Gastroesophageal sphincter (tissue), 4 donors: Measurements from ENCODE around the gene ADAM12. TPM values are rescaled to one million over a fixed set of nuclear protein-coding genes. Genes with fewer than 3 reads are reported as not detected.

Experiments used
- ATAC-seq: fragments of 150-250 bp; one replicate; pipeline ENCODE4 v1.9.1; 2016; ENCODE audit warnings: mild to moderate bottlenecking, moderate library complexity
- H3K27ac ChIP-seq, 4 donors: fragments of 200-600 bp; sonication (generic) in 3 of 4; 1 replicate in 3 of 4; 2 replicates in 1 of 4; pipeline ENCODE4 v1.5.1; 2016 to 2019
- H3K27me3 ChIP-seq: fragments of 200-600 bp; sonication (generic); one replicate; pipeline ENCODE4 v1.5.1; 2019
- H3K36me3 ChIP-seq, 2 donors: fragments of 200-600 bp; sonication (generic); one replicate each; pipeline ENCODE4 v1.5.1; 2019; ENCODE audit warnings: control low read depth in 1 of 2
- H3K4me1 ChIP-seq, 3 donors: fragments of 200-600 bp; sonication (generic); 1 replicate in 2 of 3; 2 replicates in 1 of 3; pipeline ENCODE4 v1.5.1; 2016 to 2019; ENCODE audit warnings: control low read depth in 2 of 3
- H3K4me3 ChIP-seq, 2 donors: fragments of 200-600 bp; sonication (generic); one replicate each; pipeline ENCODE4 v1.5.1; 2019; ENCODE audit warnings: mild to moderate bottlenecking in 1 of 2, moderate library complexity in 1 of 2
- H3K9me3 ChIP-seq, 3 donors: fragments of 200-600 bp; sonication (generic); one replicate each; pipeline ENCODE4 v1.5.1; 2017 to 2019; ENCODE audit warnings: control low read depth in 2 of 3
- EP300 ChIP-seq: sonication (generic); formaldehyde crosslinking; IDR thresholded peaks from one replicate; pipeline ENCODE4 v1.6.1; 2017; ENCODE audit warnings: antibody characterized with exemption, mild to moderate bottlenecking
- POLR2A ChIP-seq, 2 donors: fragments of 450-650 bp; IDR thresholded peaks; one replicate each; pipeline ENCODE4 v1.6.1; 2017; ENCODE audit warnings: antibody characterized with exemption in 2 of 2, mild to moderate bottlenecking in 2 of 2, moderate library complexity in 1 of 2
- POLR2AphosphoS5 ChIP-seq: sonication (generic); formaldehyde crosslinking; IDR thresholded peaks from one replicate; pipeline ENCODE4 v1.6.1; 2017; ENCODE audit warnings: antibody characterized with exemption
- WGBS, 2 donors: methylation state at CpG; one replicate each; pipeline ENCODE4 v1.1.5; 2018; ENCODE audit warnings: low coverage in 1 of 2; 5-methylcytosine and 5-hydroxymethylcytosine counted together
- total RNA-seq, 4 donors: library from RNA; depleted of rRNA; stranded (reverse); fragments of >200 nt; gene quantifications; one replicate each; pipeline ENCODE4 v1.1.0, GENCODE V29; 2016
- TF ChIP-seq, protein P1 (sequence below), 4 experiments: fragments of 200-600 bp in 2 of 4; fragments of 450-650 bp in 2 of 4; sonication (generic) in 1 of 4; IDR thresholded peaks; one replicate each; pipeline ENCODE4 v1.5.1; 2017 to 2019; ENCODE audit warnings: antibody characterized with exemption in 4 of 4, mild to moderate bottlenecking in 2 of 4, moderate library complexity in 2 of 4

ADAM12 gene
- total RNA-seq, 4 donors from 2014 or later, result 0.27 to 1.2 (median 0.89) TPM

DNA sequence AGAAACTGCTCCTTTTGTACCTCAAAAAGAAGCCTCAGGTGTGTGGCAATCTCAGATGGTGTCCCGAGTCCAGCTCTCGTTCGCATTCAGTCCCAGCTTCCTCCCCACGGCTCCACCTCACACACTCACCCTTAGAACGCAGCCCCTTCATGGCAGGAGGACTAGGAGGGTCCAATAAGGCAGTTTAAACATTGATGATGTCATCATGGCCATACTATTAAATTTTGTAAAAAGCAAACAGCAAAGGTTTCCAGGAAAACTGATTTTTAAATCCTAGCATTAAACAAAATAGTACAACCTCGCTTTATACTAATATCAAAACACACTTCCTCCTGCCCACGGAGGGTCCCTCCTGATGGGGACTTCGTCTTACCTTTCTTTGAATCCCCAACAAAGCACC, 133.0 kb downstream of the ADAM12 start:
- Histone ChIP-seq H3K4me1 (no peaks in the 10 kb centered on the region), H3K4me3 (no peak overlapping the region), H3K9me3 (no peaks in the 10 kb centered on the region), H3K36me3 (no peaks in the 10 kb centered on the region), H3K27me3 (no peaks in the 10 kb centered on the region), H3K27ac (no peak overlapping the region)
- no peak for ATAC-seq
- TF ChIP-seq, protein P1, sequence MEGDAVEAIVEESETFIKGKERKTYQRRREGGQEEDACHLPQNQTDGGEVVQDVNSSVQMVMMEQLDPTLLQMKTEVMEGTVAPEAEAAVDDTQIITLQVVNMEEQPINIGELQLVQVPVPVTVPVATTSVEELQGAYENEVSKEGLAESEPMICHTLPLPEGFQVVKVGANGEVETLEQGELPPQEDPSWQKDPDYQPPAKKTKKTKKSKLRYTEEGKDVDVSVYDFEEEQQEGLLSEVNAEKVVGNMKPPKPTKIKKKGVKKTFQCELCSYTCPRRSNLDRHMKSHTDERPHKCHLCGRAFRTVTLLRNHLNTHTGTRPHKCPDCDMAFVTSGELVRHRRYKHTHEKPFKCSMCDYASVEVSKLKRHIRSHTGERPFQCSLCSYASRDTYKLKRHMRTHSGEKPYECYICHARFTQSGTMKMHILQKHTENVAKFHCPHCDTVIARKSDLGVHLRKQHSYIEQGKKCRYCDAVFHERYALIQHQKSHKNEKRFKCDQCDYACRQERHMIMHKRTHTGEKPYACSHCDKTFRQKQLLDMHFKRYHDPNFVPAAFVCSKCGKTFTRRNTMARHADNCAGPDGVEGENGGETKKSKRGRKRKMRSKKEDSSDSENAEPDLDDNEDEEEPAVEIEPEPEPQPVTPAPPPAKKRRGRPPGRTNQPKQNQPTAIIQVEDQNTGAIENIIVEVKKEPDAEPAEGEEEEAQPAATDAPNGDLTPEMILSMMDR (IDR thresholded peaks at IDR 0.05), result no peak
- TF ChIP-seq POLR2A (IDR thresholded peaks at IDR 0.05) (no peak), EP300 (no peak), POLR2AphosphoS5 (no peak)
- 91 to 96% methylated on average over 6 to 8 of the region's 8 CpGs for WGBS, 2 donors

DNA sequence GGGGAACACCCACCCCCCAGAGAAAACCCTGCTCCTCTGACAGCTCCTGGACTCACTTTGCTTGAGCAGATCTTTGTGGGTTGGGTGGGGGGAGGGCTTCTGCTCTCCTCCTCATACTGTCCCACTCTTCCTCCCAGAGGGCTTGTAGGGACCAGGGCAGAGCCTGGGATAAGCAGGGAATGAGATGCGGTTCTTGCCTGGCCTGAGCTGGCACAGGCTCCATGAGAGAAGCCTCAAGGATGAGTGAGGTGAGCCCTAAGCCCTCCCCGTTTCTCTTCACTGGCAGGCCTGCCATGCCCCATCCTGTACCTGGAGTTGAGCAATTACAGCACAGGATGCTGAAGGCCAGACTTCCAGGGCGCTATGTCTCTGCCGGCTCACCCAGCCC, 134.7 kb downstream of the ADAM12 start:
- H3K4me1 ChIP-seq, result no peaks in the 10 kb centered on the region
- TF ChIP-seq EP300 (no peak), POLR2AphosphoS5 (no peak), POLR2A (IDR thresholded peaks at IDR 0.05) (no peak)
- TF ChIP-seq, protein P1 (IDR thresholded peaks at IDR 0.05), result no peak
- no peak for ATAC-seq
- no peak overlapping the region for H3K27ac ChIP-seq
- no peak overlapping the region for H3K4me3 ChIP-seq
- H3K9me3 ChIP-seq, result no peaks in the 10 kb centered on the region
- no peaks in the 10 kb centered on the region for H3K27me3 ChIP-seq
- WGBS, 2 donors, result 49 to 80% methylated on average over 1 to 3 of the region's 4 CpGs
- no peaks in the 10 kb centered on the region for H3K36me3 ChIP-seq

GRCh38 chr10:126252884-126253610, 135.2 kb downstream of the ADAM12 start:
- Histone ChIP-seq H3K9me3 (no peaks in the 10 kb centered on the region), H3K4me3 (no peak overlapping the region), H3K27me3 (no peaks in the 10 kb centered on the region), H3K27ac (no peak overlapping the region), H3K36me3 (no peaks in the 10 kb centered on the region), H3K4me1 (no peaks in the 10 kb centered on the region)
- 26 to 42% methylated on average over 9 of the region's 9 CpGs for WGBS, 2 donors
- no peak for ATAC-seq
- TF ChIP-seq POLR2AphosphoS5, result peak; percentile 29
- TF ChIP-seq, protein P1 (IDR thresholded peaks at IDR 0.05), result no peak
- no peak for TF ChIP-seq EP300

GRCh38 chr10:126251778-126252407, 136.4 kb downstream of the ADAM12 start:
- Histone ChIP-seq H3K27ac (no peak overlapping the region), H3K36me3 (no peaks in the 10 kb centered on the region), H3K4me3 (no peak overlapping the region), H3K9me3 (no peaks in the 10 kb centered on the region), H3K27me3 (no peaks in the 10 kb centered on the region), H3K4me1 (no peaks in the 10 kb centered on the region)
- 86 to 100% methylated on average over 1 of the region's 1 CpG for WGBS, 2 donors
- TF ChIP-seq POLR2AphosphoS5 (no peak), EP300 (no peak), POLR2A (IDR thresholded peaks at IDR 0.05) (no peak)
- TF ChIP-seq, protein P1 (IDR thresholded peaks at IDR 0.05), result no peak
- no peak for ATAC-seq
